Aorta (tissue), 5 donors: ENCODE results near the gene GRK1. TPM values are rescaled to one million over a fixed set of nuclear protein-coding genes. Genes with fewer than 3 reads are reported as not detected.
A peak's percentile ranks its signal among the peaks of the same experiment; 100 is the strongest.

Source experiments
- ATAC-seq: fragments of 200-7000 bp; cut with Tn5 transposase; one replicate; pipeline ENCODE4 v1.9.1; 2022; ENCODE audit warnings: moderate library complexity; ENCODE audit not compliant: low FRiP score
- DNase-seq, 2 donors: peaks; one replicate each; pipeline ENCODE4 v3.0.0-alpha.2; 2020
- H3K27ac ChIP-seq, 2 donors: one replicate each; pipeline ENCODE4 v1.5.1; 2013; ENCODE audit warnings: low read length in 2 of 2, mild to moderate bottlenecking in 2 of 2, moderate library complexity in 2 of 2, control low read depth in 1 of 2, inconsistent platforms in 1 of 2, low read depth in 1 of 2
- H3K27me3 ChIP-seq, 2 donors: one replicate each; pipeline ENCODE4 v1.6.1; 2013; ENCODE audit warnings: control low read depth in 1 of 2, low read length in 1 of 2, mild to moderate bottlenecking in 1 of 2, moderate library complexity in 1 of 2; ENCODE audit not compliant: insufficient read depth in 2 of 2, control insufficient read depth in 1 of 2
- H3K36me3 ChIP-seq, 2 donors: one replicate each; pipeline ENCODE4 v1.6.1; 2013; ENCODE audit warnings: control low read depth in 1 of 2, low read length in 1 of 2, mild to moderate bottlenecking in 1 of 2; ENCODE audit not compliant: insufficient read depth in 2 of 2, control insufficient read depth in 1 of 2
- H3K4me1 ChIP-seq, 2 donors: one replicate each; pipeline ENCODE4 v1.6.1; 2013; ENCODE audit warnings: low read length in 2 of 2, control low read depth in 1 of 2, mild to moderate bottlenecking in 1 of 2, moderate library complexity in 1 of 2; ENCODE audit not compliant: insufficient read depth in 2 of 2, control insufficient read depth in 1 of 2
- H3K4me3 ChIP-seq, 2 donors: one replicate each; pipeline ENCODE4 v1.5.1; 2013; ENCODE audit warnings: low read length in 2 of 2, control low read depth in 1 of 2, mild to moderate bottlenecking in 1 of 2
- H3K9me3 ChIP-seq: one replicate; pipeline ENCODE4 v1.6.1; 2013; ENCODE audit warnings: mild to moderate bottlenecking, low read length; ENCODE audit not compliant: control insufficient read depth
- WGBS, 2 donors: extraction: QIAGEN DNeasy Blood & Tissue Kit; methylation state at CpG; one replicate each; pipeline ENCODE4 v1.1.7; 2013; 5-methylcytosine and 5-hydroxymethylcytosine counted together
- intact Hi-C, 2 donors: fragments of 100-400 bp; cut with DNase I; formaldehyde crosslinking; loops; one replicate each; pipeline versions ENCODE4 v1.14.2 to v1.15.0; 2022
- polyA plus RNA-seq, 2 donors: library from polyadenylated mRNA; stranded (reverse); fragments of 200-250 nt; gene quantifications; one replicate each; pipeline ENCODE4 v1.2.3, GENCODE V29; 2013
- total RNA-seq, 2 donors: library from RNA; stranded (reverse); fragmentation: NEBNext Ultra II Directional; extraction: Animal tissue kit (Norgen Biotek cat#: 25700); gene quantifications; one replicate each; pipeline ENCODE4 v1.2.1, GENCODE V29; 2021
- donor health status: healthy with polysubstance abuse.
- donor health status: Bipolar disorder and iron deficiency.
- donor health status: DM: no; HTN: no; CAD: no.
- donor health status: DM: no; HTN: no; CAD: no.
- donor health status: DM: yes; HTN: yes; CAD: no.

GRK1 gene
- total and polyA plus RNA-seq, 4 donors: 0.10 TPM; not detected in 3

GRCh38 chr13:113776231-113777125 is 109.5 kb downstream of the GRK1 start:
- Histone ChIP-seq H3K36me3 (no peaks in the 10 kb centered on the region), H3K4me3 (no peak overlapping the region), H3K27me3 (no peaks in the 10 kb centered on the region), H3K4me1 (no peaks in the 10 kb centered on the region), H3K27ac (no peak overlapping the region), H3K9me3 (no peaks in the 10 kb centered on the region)
- WGBS, 2 donors: 77 to 78% methylated on average over 35 of the region's 35 CpGs
- no peak for ATAC-seq
- intact Hi-C loops: no loop called here
- DNase-seq: peak in 1 of 2 donors; percentile 59

DNA sequence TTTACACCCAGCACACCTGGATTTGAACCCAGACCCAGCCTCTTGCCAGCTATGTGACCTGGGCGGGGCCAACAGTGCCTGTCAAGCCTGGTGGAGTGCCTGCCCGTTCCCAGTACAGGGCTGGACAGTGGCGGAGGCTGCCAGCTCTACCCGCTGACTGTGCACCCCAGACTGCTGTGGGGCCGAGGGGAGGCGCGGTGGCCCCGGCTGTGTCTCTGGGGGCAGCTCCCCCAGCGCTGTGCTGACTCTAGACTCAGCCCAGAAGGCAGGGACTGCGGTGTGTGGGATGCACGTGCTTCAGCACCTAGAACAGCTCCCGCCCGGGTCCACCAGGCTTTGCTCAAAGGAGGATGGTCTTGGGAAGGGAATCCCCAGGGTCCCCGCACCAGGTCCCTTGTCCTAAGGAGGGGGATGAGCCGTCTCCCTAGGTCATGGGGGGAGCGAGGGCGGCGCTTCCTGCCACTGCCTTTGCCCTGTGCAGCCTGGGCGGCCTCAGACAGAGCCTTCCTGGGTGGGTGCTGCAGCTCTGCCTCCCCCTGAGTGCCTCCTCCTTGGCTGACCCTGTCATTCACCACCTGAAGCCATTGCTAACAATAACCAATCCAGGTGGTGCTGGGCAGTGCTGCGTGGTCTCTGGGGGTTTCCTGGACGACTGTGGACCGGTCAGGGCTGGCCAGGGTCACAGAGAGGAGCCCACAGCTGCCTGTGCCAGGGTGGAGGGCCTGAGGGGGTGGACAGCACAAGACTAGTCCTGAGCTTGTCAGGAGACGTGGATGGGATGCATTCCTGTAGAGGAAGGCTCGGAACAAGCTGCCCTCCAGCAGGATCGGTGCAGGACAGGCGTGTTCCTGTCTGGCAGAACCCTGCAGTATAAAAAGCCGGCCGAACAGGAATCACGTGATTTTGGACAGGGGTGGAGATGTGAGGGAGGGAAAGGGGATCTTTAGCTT is 110.6 kb downstream of the GRK1 start:
- intact Hi-C loops: no loop called here
- ATAC-seq (peak; percentile 36), DNase-seq (peak in 1 of 2 donors; percentile 76)
- no peaks in the 10 kb centered on the region for H3K27me3 ChIP-seq
- no peak overlapping the region for H3K27ac ChIP-seq
- H3K4me1 ChIP-seq: no peaks in the 10 kb centered on the region
- 32 to 35% methylated on average over 29 of the region's 29 CpGs for WGBS, 2 donors
- no peaks in the 10 kb centered on the region for H3K36me3 ChIP-seq
- H3K4me3 ChIP-seq: no peak overlapping the region
- no peaks in the 10 kb centered on the region for H3K9me3 ChIP-seq

DNA sequence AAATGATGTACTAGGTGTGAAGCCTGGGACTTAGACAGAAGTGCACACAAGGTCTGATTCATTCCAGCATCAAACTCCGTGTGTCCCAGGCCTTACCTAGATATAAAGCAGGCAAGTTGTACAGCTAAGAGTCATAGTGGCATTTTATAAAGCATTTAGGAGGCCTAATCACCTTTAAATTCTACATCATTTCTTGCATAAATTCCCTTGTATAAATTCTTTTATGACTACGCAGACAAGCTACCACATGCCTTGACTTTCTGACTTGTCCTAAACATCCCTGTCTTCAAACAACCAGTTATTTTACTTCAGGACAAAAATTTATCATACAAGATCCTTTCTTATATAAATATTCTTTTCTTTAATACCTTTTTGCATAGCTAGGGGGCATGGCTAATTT is 114.6 kb downstream of the GRK1 start:
- intact Hi-C loops: no loop called here
- no peaks in the 10 kb centered on the region for H3K4me1 ChIP-seq
- DNase-seq (no peak), ATAC-seq (no peak)
- no peaks in the 10 kb centered on the region for H3K27me3 ChIP-seq
- H3K27ac ChIP-seq: no peak overlapping the region
- no peak overlapping the region for H3K4me3 ChIP-seq
- no peaks in the 10 kb centered on the region for H3K9me3 ChIP-seq
- peaks cover 0 to 2% of the 10 kb centered on the region in 2 donors for H3K36me3 ChIP-seq
- WGBS, 2 donors: 80 to 81% methylated on average over 2 of the region's 2 CpGs

DNA sequence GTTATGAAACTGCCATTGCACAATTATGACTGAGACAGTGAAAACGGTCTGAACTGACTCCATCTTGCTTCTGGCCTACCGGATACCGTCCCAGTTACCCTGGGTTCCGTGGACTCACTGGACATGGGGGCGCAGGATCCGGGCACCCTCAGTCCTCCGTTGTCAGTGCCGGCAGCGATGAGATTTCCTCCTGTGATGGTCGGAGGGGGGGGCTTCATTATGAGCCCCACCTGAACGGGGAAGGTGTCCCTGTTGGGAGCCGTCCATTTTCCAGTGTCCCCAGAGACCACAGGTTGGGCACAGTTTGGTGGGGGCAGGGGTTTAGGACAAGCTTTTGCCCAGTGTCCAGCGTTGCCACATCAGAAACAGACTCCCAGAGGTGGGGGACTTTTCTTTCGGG is 115.5 kb downstream of the GRK1 start:
- Histone ChIP-seq H3K9me3 (no peaks in the 10 kb centered on the region), H3K4me1 (no peaks in the 10 kb centered on the region), H3K36me3 (peaks cover 0 to 2% of the 10 kb centered on the region in 2 donors), H3K4me3 (no peak overlapping the region), H3K27ac (no peak overlapping the region), H3K27me3 (no peaks in the 10 kb centered on the region)
- intact Hi-C loops: no loop called here
- ATAC-seq (no peak), DNase-seq (peak; percentile 30 to 40)
- 75 to 83% methylated on average over 14 of the region's 14 CpGs for WGBS, 2 donors

GRCh38 chr13:113783200-113783881 is 116.3 kb downstream of the GRK1 start:
- no peak for ATAC-seq
- DNase-seq: peak in 1 of 2 donors; percentile 5
- 76 to 84% methylated on average over 12 of the region's 12 CpGs for WGBS, 2 donors
- intact Hi-C loops: no loop called here
- H3K27me3 ChIP-seq: no peaks in the 10 kb centered on the region
- H3K4me1 ChIP-seq: no peaks in the 10 kb centered on the region
- H3K9me3 ChIP-seq: no peaks in the 10 kb centered on the region
- H3K4me3 ChIP-seq: no peak overlapping the region
- H3K27ac ChIP-seq: no peak overlapping the region
- peaks cover 0 to 2% of the 10 kb centered on the region in 2 donors for H3K36me3 ChIP-seq

DNA sequence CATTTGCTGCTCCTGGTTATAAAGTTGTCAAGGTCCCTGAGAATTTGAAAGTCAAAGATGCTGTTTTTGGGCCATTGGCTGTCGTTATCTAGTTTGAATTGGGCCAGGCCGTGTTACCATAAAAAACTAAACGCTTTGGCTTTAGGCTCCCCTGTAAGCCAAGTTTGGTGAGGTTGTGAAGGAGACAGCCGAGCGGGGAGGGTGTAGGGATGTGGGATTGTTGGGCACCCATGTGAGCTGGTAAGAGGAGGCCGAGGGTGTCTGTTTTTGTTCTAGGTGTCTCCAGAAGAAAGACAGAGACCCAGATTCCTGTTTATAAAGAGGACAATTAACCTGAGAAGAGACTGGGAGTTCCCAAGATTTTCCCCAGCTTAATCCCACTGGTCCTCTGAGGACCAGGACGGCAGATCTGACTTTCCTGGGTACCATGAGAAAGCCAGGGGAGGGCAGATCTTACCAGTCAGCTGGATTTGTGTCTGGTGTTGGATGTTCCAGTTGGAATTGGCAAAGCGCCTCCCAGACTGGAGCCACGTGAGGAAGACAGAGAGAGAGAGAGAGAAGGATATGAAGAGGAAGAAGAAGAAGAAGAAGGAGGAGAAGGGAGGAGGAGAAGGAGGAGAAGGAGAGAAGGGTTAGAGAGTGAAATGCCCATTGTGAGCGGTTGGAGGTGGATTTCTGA is 117.1 kb downstream of the GRK1 start:
- Histone ChIP-seq H3K27ac (no peak overlapping the region), H3K9me3 (no peaks in the 10 kb centered on the region), H3K27me3 (no peaks in the 10 kb centered on the region), H3K4me3 (no peak overlapping the region), H3K4me1 (no peaks in the 10 kb centered on the region), H3K36me3 (peaks cover 0 to 2% of the 10 kb centered on the region in 2 donors)
- WGBS, 2 donors: 80% methylated on average over 10 of the region's 10 CpGs
- no peak for ATAC-seq
- intact Hi-C loops: no loop called here
- DNase-seq: peak in 1 of 2 donors; percentile 25

- no peaks in the 10 kb centered on the region for H3K27me3 ChIP-seq
- DNase-seq (no peak), ATAC-seq (no peak)
- H3K36me3 ChIP-seq: peaks cover 0 to 2% of the 10 kb centered on the region in 2 donors
- H3K9me3 ChIP-seq: no peaks in the 10 kb centered on the region
- no peak overlapping the region for H3K4me3 ChIP-seq
- 63 to 83% methylated on average over 5 of the region's 5 CpGs for WGBS, 2 donors
- H3K27ac ChIP-seq: no peak overlapping the region
- no peaks in the 10 kb centered on the region for H3K4me1 ChIP-seq
- intact Hi-C loops: no loop called here
Measured at GRCh38 chr13:113784645-113785024, 117.6 kb downstream of the GRK1 start.
